Kidney (tissue), 14 donors: Measurements from ENCODE around the gene KCND1. TPM values are rescaled to one million over a fixed set of nuclear protein-coding genes. Genes with fewer than 3 reads are reported as not detected.

Experiments used
- DNase-seq, 5 donors: peaks; one replicate each; pipeline ENCODE4 v3.0.0-alpha.2; 2013 to 2020
- FAIRE-seq: peaks from 2 replicates; lab custom pipeline; 2012; peaks lifted over from hg19 to GRCh38; lab: Jason Lieb, UNC
- H3K27ac ChIP-seq, 2 donors: one replicate each; pipeline ENCODE4 v1.7.0; 2013; ENCODE audit warnings: low read depth in 2 of 2, low read length in 2 of 2, inconsistent platforms in 1 of 2
- H3K27me3 ChIP-seq: one replicate; pipeline ENCODE4 v1.7.1; 2013; ENCODE audit warnings: low read length, inconsistent platforms; ENCODE audit not compliant: control insufficient read depth, insufficient read depth
- H3K36me3 ChIP-seq, 3 donors: one replicate each; pipeline versions ENCODE4 v1.7.0 to v1.7.1; 2013; ENCODE audit warnings: low read length in 3 of 3, control low read depth in 1 of 3, inconsistent platforms in 1 of 3; ENCODE audit not compliant: insufficient read depth in 3 of 3, control insufficient read depth in 2 of 3
- H3K4me1 ChIP-seq, 3 donors: one replicate each; pipeline versions ENCODE4 v1.7.0 to v1.7.1; 2013; ENCODE audit warnings: low read length in 3 of 3, inconsistent platforms in 1 of 3, low read depth in 1 of 3; ENCODE audit not compliant: control insufficient read depth in 2 of 3, insufficient read depth in 2 of 3
- H3K4me3 ChIP-seq, 3 donors: one replicate each; pipeline versions ENCODE4 v1.7.0 to v1.8.1; 2013; ENCODE audit warnings: low read length in 3 of 3, control low read depth in 1 of 3, inconsistent platforms in 1 of 3
- H3K9ac ChIP-seq, 3 donors: one replicate each; pipeline versions ENCODE4 v1.7.0 to v1.7.1; 2013; ENCODE audit warnings: low read length in 3 of 3, control low read depth in 1 of 3, inconsistent platforms in 1 of 3
- H3K9me3 ChIP-seq, 3 donors: one replicate each; pipeline versions ENCODE4 v1.7.0 to v1.7.1; 2013; ENCODE audit warnings: low read length in 3 of 3, control low read depth in 1 of 3, inconsistent platforms in 1 of 3; ENCODE audit not compliant: control insufficient read depth in 2 of 3, insufficient read depth in 1 of 3
- intact Hi-C: fragments of 100-400 bp; cut with DNase I; formaldehyde crosslinking; loops from one replicate; pipeline ENCODE4 v1.11.1; 2022
- polyA plus RNA-seq: library from polyadenylated mRNA; stranded (reverse); fragments of 350-450 nt; fragmentation: Illumina TruSeq; extraction: RNeasy Lipid Tissue Mini Kit (QIAGEN cat#74804); gene quantifications from one replicate; pipeline ENCODE4 v1.2.3, GENCODE V29; 2014; ENCODE audit warnings: low read depth, low replicate concordance; ENCODE audit not compliant: insufficient read depth
- total RNA-seq: library from RNA; stranded (reverse); fragmentation: NEBNext Ultra II Directional; extraction: Animal tissue kit (Norgen Biotek cat#: 25700); gene quantifications from one replicate; pipeline ENCODE4 v1.2.1, GENCODE V29; 2021
- TF ChIP-seq, protein P1 (sequence below): IDR thresholded peaks from 3 replicates; pipeline ENCODE4 v1.5.1; 2012; ENCODE audit warnings: mild to moderate bottlenecking, moderate library complexity, borderline replicate concordance; ENCODE audit not compliant: insufficient read depth; ENCODE audit errors: extremely low read depth
- donor health status: control.
- donor health status: control.
- donor health status: control.
- donor health status: control.
- donor health status: control.
- donor health status: DM: yes; HTN: yes; CAD: no.
- donor health status: Normal renal cell carcinoma (clear cell type).

The KCND1 gene
- total and polyA plus RNA-seq, 2 donors from 2014 or later, result 0.92 to 2.2 TPM

DNA sequence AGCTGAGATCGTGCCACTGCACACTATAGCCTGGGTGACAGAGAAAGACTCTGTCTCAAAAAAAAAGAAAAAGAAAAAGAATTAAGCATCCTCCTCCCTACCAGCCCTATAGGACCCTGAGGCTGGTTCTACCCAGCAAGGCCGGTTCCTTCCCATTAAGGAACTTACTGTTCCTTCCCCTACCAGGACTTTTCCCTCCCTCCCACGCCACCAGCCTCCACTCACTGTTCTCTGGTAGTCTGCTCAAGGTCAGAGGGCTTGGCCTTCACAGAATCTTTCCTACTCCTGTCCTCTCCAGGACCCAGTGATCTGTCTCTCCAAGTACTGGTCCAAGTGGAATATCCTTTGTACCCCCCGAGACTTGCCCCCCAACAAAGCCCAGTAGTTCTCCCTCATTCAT, 29.0 kb upstream of the KCND1 start:
- intact Hi-C loops, result no loop called here
- Histone ChIP-seq H3K27ac (no peak overlapping the region), H3K9me3 (no peaks in the 10 kb centered on the region), H3K27me3 (no peaks in the 10 kb centered on the region), H3K4me1 (peaks cover 0 to 6% (median 0%) of the 10 kb centered on the region in 3 donors), H3K36me3 (peaks cover 3 to 5% (median 4%) of the 10 kb centered on the region in 3 donors), H3K4me3 (no peak overlapping the region), H3K9ac (no peak overlapping the region)
- FAIRE-seq (no peak), DNase-seq (no peak)
- TF ChIP-seq, protein P1, sequence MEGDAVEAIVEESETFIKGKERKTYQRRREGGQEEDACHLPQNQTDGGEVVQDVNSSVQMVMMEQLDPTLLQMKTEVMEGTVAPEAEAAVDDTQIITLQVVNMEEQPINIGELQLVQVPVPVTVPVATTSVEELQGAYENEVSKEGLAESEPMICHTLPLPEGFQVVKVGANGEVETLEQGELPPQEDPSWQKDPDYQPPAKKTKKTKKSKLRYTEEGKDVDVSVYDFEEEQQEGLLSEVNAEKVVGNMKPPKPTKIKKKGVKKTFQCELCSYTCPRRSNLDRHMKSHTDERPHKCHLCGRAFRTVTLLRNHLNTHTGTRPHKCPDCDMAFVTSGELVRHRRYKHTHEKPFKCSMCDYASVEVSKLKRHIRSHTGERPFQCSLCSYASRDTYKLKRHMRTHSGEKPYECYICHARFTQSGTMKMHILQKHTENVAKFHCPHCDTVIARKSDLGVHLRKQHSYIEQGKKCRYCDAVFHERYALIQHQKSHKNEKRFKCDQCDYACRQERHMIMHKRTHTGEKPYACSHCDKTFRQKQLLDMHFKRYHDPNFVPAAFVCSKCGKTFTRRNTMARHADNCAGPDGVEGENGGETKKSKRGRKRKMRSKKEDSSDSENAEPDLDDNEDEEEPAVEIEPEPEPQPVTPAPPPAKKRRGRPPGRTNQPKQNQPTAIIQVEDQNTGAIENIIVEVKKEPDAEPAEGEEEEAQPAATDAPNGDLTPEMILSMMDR, result no peak

DNA sequence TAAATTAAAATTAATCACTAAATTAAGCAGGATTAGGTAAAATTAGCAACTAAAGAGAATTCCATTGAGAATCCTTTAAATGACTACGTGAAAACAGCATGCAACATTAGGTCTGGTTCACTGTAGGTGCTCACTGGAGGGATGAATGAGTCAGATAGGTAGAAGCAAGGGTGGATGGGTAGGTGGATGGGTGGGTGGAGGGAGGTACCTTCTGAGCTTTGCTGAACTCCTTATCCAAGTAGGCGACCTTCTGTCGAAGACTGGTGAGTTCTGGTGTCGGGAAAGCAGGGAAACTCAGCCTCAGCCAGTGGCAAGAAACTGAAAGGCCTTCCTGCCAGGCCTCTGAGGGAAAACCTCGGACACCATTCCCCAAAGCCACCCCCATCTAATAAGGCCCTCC, 27.4 kb upstream of the KCND1 start:
- no peak for DNase-seq
- Histone ChIP-seq H3K4me1 (peaks cover 0 to 6% (median 0%) of the 10 kb centered on the region in 3 donors), H3K27ac (no peak overlapping the region), H3K4me3 (no peak overlapping the region), H3K27me3 (no peaks in the 10 kb centered on the region), H3K36me3 (peaks cover 4 to 11% (median 5%) of the 10 kb centered on the region in 3 donors), H3K9me3 (no peaks in the 10 kb centered on the region), H3K9ac (no peak overlapping the region)
- TF ChIP-seq, protein P1, result no peak
- FAIRE-seq, result no peak
- intact Hi-C loops, result no loop called here

DNA sequence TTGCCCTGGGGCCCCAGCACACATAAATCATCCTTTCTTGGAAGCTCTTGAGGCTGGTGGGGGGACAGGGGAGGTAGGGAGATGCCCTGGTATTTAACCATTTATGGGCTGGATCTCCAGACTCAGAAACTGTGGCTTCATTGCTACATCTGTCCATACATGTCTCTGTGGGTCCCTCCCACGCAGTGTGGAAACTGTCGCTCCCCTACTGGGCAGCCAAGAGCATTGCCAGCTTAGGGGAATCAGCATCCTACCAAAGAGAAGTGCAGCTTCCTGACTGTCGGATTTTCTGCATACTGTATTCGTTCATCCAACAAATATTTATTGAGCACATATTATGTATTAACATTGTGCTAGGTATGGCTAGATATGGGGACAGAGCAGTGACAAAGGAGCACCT, 26.7 kb upstream of the KCND1 start:
- Histone ChIP-seq H3K27me3 (no peaks in the 10 kb centered on the region), H3K4me1 (peaks cover 0 to 6% (median 0%) of the 10 kb centered on the region in 3 donors), H3K36me3 (peaks cover 4 to 11% (median 5%) of the 10 kb centered on the region in 3 donors), H3K27ac (no peak overlapping the region), H3K9me3 (no peaks in the 10 kb centered on the region), H3K9ac (no peak overlapping the region), H3K4me3 (no peak overlapping the region)
- intact Hi-C loops, result no loop called here
- TF ChIP-seq, protein P1, result no peak
- DNase-seq, result no peak
- FAIRE-seq, result no peak

DNA sequence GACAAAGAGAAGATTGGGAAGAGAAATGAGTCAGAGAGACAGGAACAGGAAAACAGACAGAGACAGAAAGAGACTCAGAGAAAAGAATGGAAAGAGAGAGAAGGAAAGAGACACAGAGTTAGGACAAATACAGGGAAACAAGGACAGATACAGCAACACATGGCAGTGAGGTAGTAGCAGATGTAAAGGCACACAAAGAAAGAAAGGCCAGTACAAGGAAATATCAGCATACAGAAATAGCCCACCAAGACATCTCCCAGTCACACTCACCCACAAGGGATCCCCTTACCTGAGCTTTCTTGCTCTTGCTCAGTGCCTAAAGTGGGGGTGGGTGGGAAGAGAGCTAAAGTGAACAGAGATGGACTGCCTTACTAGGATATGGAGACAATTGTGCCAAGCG, 26.2 kb upstream of the KCND1 start:
- TF ChIP-seq, protein P1, result no peak
- Histone ChIP-seq H3K4me3 (no peak overlapping the region), H3K27ac (no peak overlapping the region), H3K27me3 (no peaks in the 10 kb centered on the region), H3K9ac (no peak overlapping the region), H3K36me3 (peaks cover 5 to 11% (median 7%) of the 10 kb centered on the region in 3 donors), H3K9me3 (no peaks in the 10 kb centered on the region), H3K4me1 (peaks cover 0 to 6% (median 0%) of the 10 kb centered on the region in 3 donors)
- no peak for FAIRE-seq
- no peak for DNase-seq
- intact Hi-C loops, result no loop called here
